ENCODE data around the gene ETV1. TPM values are rescaled to one million over a fixed set of nuclear protein-coding genes. Genes with fewer than 3 reads are reported as not detected.

The ETV1 gene
- total and polyA plus RNA-seq, 9 of the 15 experiments (the other 6 are each of a cell fraction or from before 2014, with no cell fraction given), result 7.2 to 27.4 (median 14.0) TPM

- TF ChIP-seq AFF1 (IDR thresholded peaks at IDR 0.05; ENCODE audit: low read depth in 1 of 2, partially characterized antibody in 2 of 2), result no peak
- TF ChIP-seq KDM4B (IDR thresholded peaks at IDR 0.05; ENCODE audit: borderline replicate concordance in 2 of 2, low read depth in 1 of 2), result no peak
- no peak for TF ChIP-seq ZNF212 (CRISPR knock-in tag; IDR thresholded peaks at IDR 0.05)
Observed at GRCh38 chr7:13912715-13913278, 76.7 kb downstream of the ETV1 start (continued).

GRCh38 chr7:13911909-13912308 is 77.6 kb downstream of the ETV1 start:
- intact Hi-C loops (cut with micrococcal nuclease), result no loop called here
- Histone ChIP-seq H3K4me1 (replicated peaks in 1 of 2; ENCODE audit: control insufficient read depth in 2 of 2, insufficient read depth in 2 of 2, low read length in 2 of 2) (no peaks in the 10 kb centered on the region), H3K27me3 (ENCODE audit: control insufficient read depth in 2 of 2, insufficient read depth in 2 of 2, low read length in 2 of 2) (no peaks in the 10 kb centered on the region), H3K4me3 (no peak overlapping the region), H4K20me1 (replicated peaks; ENCODE audit: control insufficient read depth, insufficient read depth, low read length) (no peaks in the 10 kb centered on the region), H3K79me2 (ENCODE audit: control insufficient read depth, insufficient read depth, low read length) (no peaks in the 10 kb centered on the region), H3K4me2 (ENCODE audit: insufficient read depth, low read length) (no peak overlapping the region), H2AFZ (ENCODE audit: low read depth, low read length) (no peak overlapping the region), H3K9me1 (ENCODE audit: control insufficient read depth, insufficient read depth, low read length) (no peaks in the 10 kb centered on the region), H3K9ac (ENCODE audit: insufficient read depth in 1 of 2, low read depth in 2 of 2, low read length in 2 of 2) (no peak overlapping the region), H3K9me3 (replicated peaks; ENCODE audit: control insufficient read depth, insufficient read depth, low read depth, low read length) (no peaks in the 10 kb centered on the region), H3K27ac (ENCODE audit: extremely low read depth, low read depth, low read length) (no peak overlapping the region), H3K36me3 (ENCODE audit: control insufficient read depth, insufficient read depth, low read length) (0 out of 3 replicates have a peak, but pooled peaks cover 4% of the 10 kb centered on the region)
- in situ Hi-C loops (cut with MboI), result no loop called here
- 79% methylated on average over 2 of the region's 2 CpGs for WGBS (ENCODE audit: insufficient coverage, low coverage, missing lambda C conversion rate)
- BruUV-seq (replicated peaks), result no TSS peak
- peak; percentile 11 for FAIRE-seq
- no peak for ATAC-seq
- POLR2A ChIA-PET, result no interaction called here
- CTCF ChIA-PET (ENCODE audit: low intra/inter-chr PET ratio), result no interaction called here
- DNase-seq (ENCODE audit: extremely low read depth in 1 of 4, low spot score in 3 of 4), result no peak
- TF ChIP-seq ZNF324 (CRISPR knock-in tag; IDR thresholded peaks at IDR 0.05) (no peak), E2F5 (CRISPR knock-in tag; IDR thresholded peaks at IDR 0.05) (no peak), ZNF583 (CRISPR knock-in tag; IDR thresholded peaks at IDR 0.05) (no peak), EP400 (IDR thresholded peaks at IDR 0.05) (no peak), FOXK1 (CRISPR knock-in tag; IDR thresholded peaks at IDR 0.05; ENCODE audit: borderline replicate concordance) (no peak), THRAP3 (IDR thresholded peaks at IDR 0.05; ENCODE audit: borderline replicate concordance) (no peak), SP1 (CRISPR knock-in tag; IDR thresholded peaks at IDR 0.05) (no peak), YY1 (IDR thresholded peaks at IDR 0.05; ENCODE audit: borderline replicate concordance in 1 of 3, control insufficient read depth in 1 of 3, extremely low read depth in 1 of 3, insufficient read depth in 3 of 3, insufficient read length in 1 of 3, insufficient replicate concordance in 2 of 3, low read depth in 1 of 3, low read length in 2 of 3) (no peak)
